SK-N-SH treated with all-trans-retinoic acid at 6 μM for 48 hours (cell line): ENCODE data around the gene USHBP1.

ENCODE experiments used
- ARNTL ChIP-seq: fragments of 450-650 bp; formaldehyde crosslinking; IDR thresholded peaks from 2 replicates; pipeline ENCODE4 v1.5.0; 2020; ENCODE audit warnings: low read depth, mild to moderate bottlenecking, moderate library complexity, borderline replicate concordance
- BACH2 ChIP-seq: fragments of 250-450 bp; sonication (Bioruptor Pico); IDR thresholded peaks from 2 replicates; pipeline ENCODE4 v1.9.0; 2021; ENCODE audit warnings: mild to moderate bottlenecking, borderline replicate concordance
- CSDC2 ChIP-seq: fragments of 250-450 bp; sonication (Bioruptor Pico); IDR thresholded peaks from 2 replicates; pipeline ENCODE4 v1.5.0; 2020; ENCODE audit warnings: mild to moderate bottlenecking, moderate library complexity
- ESRRG ChIP-seq: fragments of 250-450 bp; sonication (Bioruptor Pico); IDR thresholded peaks from 2 replicates; pipeline ENCODE4 v1.6.1; 2021; ENCODE audit warnings: mild to moderate bottlenecking
- GLIS3 ChIP-seq: fragments of 250-450 bp; sonication (Bioruptor Pico); IDR thresholded peaks from 2 replicates; pipeline ENCODE4 v1.5.0; 2020; ENCODE audit warnings: mild to moderate bottlenecking, moderate library complexity
- RARB ChIP-seq: fragments of 250-450 bp; sonication (Bioruptor Pico); IDR thresholded peaks from 2 replicates; pipeline ENCODE4 v1.8.0; 2021; ENCODE audit warnings: mild to moderate bottlenecking, moderate library complexity
- SNAI2 ChIP-seq: fragments of 250-450 bp; sonication (Bioruptor Pico); IDR thresholded peaks from 2 replicates; pipeline ENCODE4 v1.5.0; 2020; ENCODE audit warnings: mild to moderate bottlenecking, moderate library complexity
- TOX ChIP-seq: fragments of 250-450 bp; sonication (Bioruptor Pico); IDR thresholded peaks from 2 replicates; pipeline ENCODE4 v1.8.0; 2021; ENCODE audit warnings: mild to moderate bottlenecking, moderate library complexity, borderline replicate concordance
- ZNF70 ChIP-seq: fragments of 450-650 bp; formaldehyde crosslinking; IDR thresholded peaks from 2 replicates; pipeline ENCODE4 v1.5.0; 2020; ENCODE audit warnings: mild to moderate bottlenecking, moderate library complexity
- ZNF8 ChIP-seq: fragments of 450-650 bp; formaldehyde crosslinking; IDR thresholded peaks from 2 replicates; pipeline ENCODE4 v1.5.0; 2020; ENCODE audit warnings: mild to moderate bottlenecking, moderate library complexity
- TF ChIP-seq, protein P1 (sequence below): fragments of 250-450 bp; sonication (Bioruptor Pico); IDR thresholded peaks from 2 replicates; pipeline ENCODE4 v1.5.1; 2021; ENCODE audit warnings: mild to moderate bottlenecking, moderate library complexity
- TF ChIP-seq, protein P2 (sequence below): fragments of 250-450 bp; sonication (Bioruptor Pico); IDR thresholded peaks from 2 replicates; pipeline ENCODE4 v1.5.1; 2020; ENCODE audit warnings: low read depth, mild to moderate bottlenecking, moderate library complexity
- TF ChIP-seq, protein P3 (sequence below): fragments of 250-450 bp; sonication (Bioruptor Pico); IDR thresholded peaks from 2 replicates; pipeline ENCODE4 v1.8.0; 2020; ENCODE audit warnings: mild to moderate bottlenecking, moderate library complexity, borderline replicate concordance

DNA sequence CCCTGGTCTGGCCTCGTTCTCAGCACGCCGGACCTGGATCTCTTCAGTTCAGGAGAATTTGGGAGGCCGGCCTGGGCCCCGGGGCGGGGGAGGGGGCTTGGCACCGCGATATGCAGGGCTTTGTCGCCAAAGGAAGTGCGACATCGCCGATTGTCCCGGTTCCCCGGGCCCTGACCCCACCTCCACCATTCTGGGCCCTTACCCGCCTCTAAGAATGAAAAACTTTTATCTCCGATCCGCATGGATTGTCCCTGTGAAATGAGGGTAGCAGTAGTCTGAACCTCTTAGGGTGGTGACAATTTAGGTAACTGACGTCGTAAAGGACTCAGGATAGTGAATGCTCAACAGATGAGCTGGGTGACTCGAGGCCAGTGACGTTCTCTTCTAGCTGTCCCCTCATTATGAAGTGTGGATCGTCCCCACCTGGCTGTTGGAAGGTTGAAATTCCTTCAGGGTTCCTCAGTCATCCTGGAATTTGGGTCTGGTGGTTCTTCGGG is 45.5 kb upstream of the USHBP1 start:
- TF ChIP-seq ARNTL (CRISPR knock-in tag) = no peak
- TF ChIP-seq TOX = no peak
- no peak for TF ChIP-seq RARB (CRISPR knock-in tag)
- TF ChIP-seq ZNF70 (CRISPR knock-in tag) = no peak
- no peak for TF ChIP-seq GLIS3
- no peak for TF ChIP-seq SNAI2
- no peak for TF ChIP-seq CSDC2
- no peak for TF ChIP-seq ESRRG
- no peak for TF ChIP-seq ZNF8
- TF ChIP-seq, protein P1, sequence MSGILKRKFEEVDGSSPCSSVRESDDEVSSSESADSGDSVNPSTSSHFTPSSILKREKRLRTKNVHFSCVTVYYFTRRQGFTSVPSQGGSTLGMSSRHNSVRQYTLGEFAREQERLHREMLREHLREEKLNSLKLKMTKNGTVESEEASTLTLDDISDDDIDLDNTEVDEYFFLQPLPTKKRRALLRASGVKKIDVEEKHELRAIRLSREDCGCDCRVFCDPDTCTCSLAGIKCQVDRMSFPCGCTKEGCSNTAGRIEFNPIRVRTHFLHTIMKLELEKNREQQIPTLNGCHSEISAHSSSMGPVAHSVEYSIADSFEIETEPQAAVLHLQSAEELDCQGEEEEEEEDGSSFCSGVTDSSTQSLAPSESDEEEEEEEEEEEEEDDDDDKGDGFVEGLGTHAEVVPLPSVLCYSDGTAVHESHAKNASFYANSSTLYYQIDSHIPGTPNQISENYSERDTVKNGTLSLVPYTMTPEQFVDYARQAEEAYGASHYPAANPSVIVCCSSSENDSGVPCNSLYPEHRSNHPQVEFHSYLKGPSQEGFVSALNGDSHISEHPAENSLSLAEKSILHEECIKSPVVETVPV (CRISPR knock-in tag) = no peak
- TF ChIP-seq, protein P2, sequence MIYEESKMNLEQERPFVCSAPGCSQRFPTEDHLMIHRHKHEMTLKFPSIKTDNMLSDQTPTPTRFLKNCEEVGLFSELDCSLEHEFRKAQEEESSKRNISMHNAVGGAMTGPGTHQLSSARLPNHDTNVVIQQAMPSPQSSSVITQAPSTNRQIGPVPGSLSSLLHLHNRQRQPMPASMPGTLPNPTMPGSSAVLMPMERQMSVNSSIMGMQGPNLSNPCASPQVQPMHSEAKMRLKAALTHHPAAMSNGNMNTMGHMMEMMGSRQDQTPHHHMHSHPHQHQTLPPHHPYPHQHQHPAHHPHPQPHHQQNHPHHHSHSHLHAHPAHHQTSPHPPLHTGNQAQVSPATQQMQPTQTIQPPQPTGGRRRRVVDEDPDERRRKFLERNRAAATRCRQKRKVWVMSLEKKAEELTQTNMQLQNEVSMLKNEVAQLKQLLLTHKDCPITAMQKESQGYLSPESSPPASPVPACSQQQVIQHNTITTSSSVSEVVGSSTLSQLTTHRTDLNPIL = no peak
- TF ChIP-seq BACH2 (CRISPR knock-in tag) = no peak
- TF ChIP-seq, protein P3, sequence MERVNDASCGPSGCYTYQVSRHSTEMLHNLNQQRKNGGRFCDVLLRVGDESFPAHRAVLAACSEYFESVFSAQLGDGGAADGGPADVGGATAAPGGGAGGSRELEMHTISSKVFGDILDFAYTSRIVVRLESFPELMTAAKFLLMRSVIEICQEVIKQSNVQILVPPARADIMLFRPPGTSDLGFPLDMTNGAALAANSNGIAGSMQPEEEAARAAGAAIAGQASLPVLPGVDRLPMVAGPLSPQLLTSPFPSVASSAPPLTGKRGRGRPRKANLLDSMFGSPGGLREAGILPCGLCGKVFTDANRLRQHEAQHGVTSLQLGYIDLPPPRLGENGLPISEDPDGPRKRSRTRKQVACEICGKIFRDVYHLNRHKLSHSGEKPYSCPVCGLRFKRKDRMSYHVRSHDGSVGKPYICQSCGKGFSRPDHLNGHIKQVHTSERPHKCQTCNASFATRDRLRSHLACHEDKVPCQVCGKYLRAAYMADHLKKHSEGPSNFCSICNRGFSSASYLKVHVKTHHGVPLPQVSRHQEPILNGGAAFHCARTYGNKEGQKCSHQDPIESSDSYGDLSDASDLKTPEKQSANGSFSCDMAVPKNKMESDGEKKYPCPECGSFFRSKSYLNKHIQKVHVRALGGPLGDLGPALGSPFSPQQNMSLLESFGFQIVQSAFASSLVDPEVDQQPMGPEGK = no peak
